Trophoblast cell (in vitro differentiated cells and primary cell): ENCODE measurements around the gene RGS3.

ENCODE experiments used
- DNase-seq, 2 donors: peaks; one replicate each; pipeline ENCODE4 v3.0.0-alpha.2; 2016
- H2AFZ ChIP-seq: 2 replicates; pipeline ENCODE4 v1.6.1; 2013; ENCODE audit warnings: low read length, moderate library complexity, mild to moderate bottlenecking; ENCODE audit not compliant: insufficient read depth, poor library complexity
- H2AK5ac ChIP-seq: 2 replicates; pipeline ENCODE4 v1.6.1; 2013; ENCODE audit warnings: mild to moderate bottlenecking, low read length
- H2BK120ac ChIP-seq: 2 replicates; pipeline ENCODE4 v1.6.1; 2013; ENCODE audit warnings: low read length, mild to moderate bottlenecking, moderate library complexity; ENCODE audit not compliant: insufficient read depth, poor library complexity
- H2BK12ac ChIP-seq: 2 replicates; pipeline ENCODE4 v1.6.1; 2013; ENCODE audit warnings: mild to moderate bottlenecking, low read length, moderate library complexity
- H2BK5ac ChIP-seq: 2 replicates; pipeline ENCODE4 v1.6.1; 2013; ENCODE audit warnings: low read length, low read depth, moderate library complexity, mild to moderate bottlenecking; ENCODE audit not compliant: poor library complexity
- H3K14ac ChIP-seq: 2 replicates; pipeline ENCODE4 v1.6.1; 2013; ENCODE audit warnings: mild to moderate bottlenecking, low read length
- H3K18ac ChIP-seq: 2 replicates; pipeline ENCODE4 v1.6.1; 2013; ENCODE audit warnings: mild to moderate bottlenecking, low read length
- H3K23ac ChIP-seq: 2 replicates; pipeline ENCODE4 v1.6.1; 2013; ENCODE audit warnings: low read length
- H3K27ac ChIP-seq: 2 replicates; pipeline ENCODE4 v1.5.1; 2013; ENCODE audit warnings: low read depth, mild to moderate bottlenecking, inconsistent platforms, low read length, moderate library complexity
- H3K27me3 ChIP-seq: 2 replicates; pipeline ENCODE4 v1.6.1; 2013; ENCODE audit warnings: inconsistent platforms, mild to moderate bottlenecking, low read length, moderate library complexity; ENCODE audit not compliant: insufficient read depth
- H3K36me3 ChIP-seq, 2 experiments: 1 replicate in 1 of 2; 2 replicates in 1 of 2; pipeline ENCODE4 v1.6.1; 2013; ENCODE audit warnings: low read length in 2 of 2, mild to moderate bottlenecking in 2 of 2, moderate library complexity in 1 of 2; ENCODE audit not compliant: insufficient read depth in 2 of 2, control insufficient read depth in 1 of 2
- H3K4ac ChIP-seq: 2 replicates; pipeline ENCODE4 v1.6.1; 2013; ENCODE audit warnings: low read depth, mild to moderate bottlenecking, low read length, moderate library complexity
- H3K4me1 ChIP-seq, 2 experiments: 1 replicate in 1 of 2; 2 replicates in 1 of 2; pipeline ENCODE4 v1.6.1; 2013; ENCODE audit warnings: low read length in 2 of 2, mild to moderate bottlenecking in 2 of 2, moderate library complexity in 1 of 2; ENCODE audit not compliant: insufficient read depth in 2 of 2, control insufficient read depth in 1 of 2
- H3K4me2 ChIP-seq: 2 replicates; pipeline ENCODE4 v1.6.1; 2013; ENCODE audit warnings: inconsistent platforms, mild to moderate bottlenecking, low read length, moderate library complexity
- H3K4me3 ChIP-seq: 2 replicates; pipeline ENCODE4 v1.5.1; 2013; ENCODE audit warnings: mild to moderate bottlenecking, low read depth, low read length, inconsistent platforms
- H3K79me1 ChIP-seq: one replicate; pipeline ENCODE4 v1.6.1; 2013; ENCODE audit warnings: low read length
- H3K79me2 ChIP-seq: 2 replicates; pipeline ENCODE4 v1.6.1; 2013; ENCODE audit warnings: low read length, mild to moderate bottlenecking; ENCODE audit not compliant: control insufficient read depth, insufficient read depth, poor library complexity
- H3K9ac ChIP-seq: 2 replicates; pipeline ENCODE4 v1.6.1; 2013; ENCODE audit warnings: mild to moderate bottlenecking, low read length
- H3K9me3 ChIP-seq: 2 replicates; pipeline ENCODE4 v1.6.1; 2013; ENCODE audit warnings: low read depth, mild to moderate bottlenecking, control low read depth, inconsistent platforms, low read length; ENCODE audit not compliant: insufficient read depth
- H4K12ac ChIP-seq: 2 replicates; pipeline ENCODE4 v1.6.1; 2013; ENCODE audit warnings: low read depth, mild to moderate bottlenecking, low read length, moderate library complexity
- H4K8ac ChIP-seq: 2 replicates; pipeline ENCODE4 v1.6.1; 2013; ENCODE audit warnings: low read depth, mild to moderate bottlenecking, low read length, moderate library complexity
- H4K91ac ChIP-seq: one replicate; pipeline ENCODE4 v1.6.1; 2013; ENCODE audit warnings: low read depth, mild to moderate bottlenecking, low read length, moderate library complexity
- WGBS: extraction: QIAGEN DNeasy Blood & Tissue Kit; methylation state at CpG from one replicate; pipeline ENCODE4 v1.1.7; 2013; ENCODE audit warnings: missing lambda C conversion rate; ENCODE audit not compliant: insufficient read length, insufficient coverage; ENCODE audit errors: extremely low coverage; 5-methylcytosine and 5-hydroxymethylcytosine counted together

RGS3 gene

DNA sequence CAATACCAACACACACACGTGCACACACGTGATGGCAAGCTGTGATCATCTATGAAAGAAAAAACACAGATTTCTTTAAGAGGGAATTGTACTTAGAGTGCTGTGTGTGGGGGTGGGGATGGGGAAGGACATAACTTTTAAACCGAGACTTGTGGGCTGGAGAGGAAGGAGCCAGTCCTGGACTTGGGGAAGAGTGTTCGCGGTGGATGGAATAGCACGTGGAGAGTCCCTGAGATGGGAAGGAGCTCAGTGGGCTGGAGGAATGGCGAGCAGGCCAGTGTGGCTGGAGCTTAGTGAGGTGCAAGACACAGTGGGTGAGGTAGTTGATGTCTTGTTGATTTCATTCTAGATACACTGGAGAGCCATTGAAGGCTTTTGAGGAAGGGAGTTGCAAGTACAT is 78.5 kb downstream of the RGS3 start:
- H3K4me2 ChIP-seq, result no peak overlapping the region
- WGBS, result no CpG with 5 or more reads among the region's 7 CpGs
- peaks cover 2% of the 10 kb centered on the region for H3K9me3 ChIP-seq
- H4K12ac ChIP-seq, result no peak overlapping the region
- DNase-seq, result no peak
- H2AK5ac ChIP-seq, result no peak overlapping the region
- H3K79me1 ChIP-seq, result peaks cover 12% of the 10 kb centered on the region
- H3K23ac ChIP-seq, result no peak overlapping the region
- no peak overlapping the region for H4K8ac ChIP-seq
- H3K9ac ChIP-seq, result no peak overlapping the region
- H3K14ac ChIP-seq, result no peak overlapping the region
- H2BK120ac ChIP-seq, result no peak overlapping the region
- H3K4me1 ChIP-seq, result peaks cover 9 to 12% of the 10 kb centered on the region in 2 experiments
- H4K91ac ChIP-seq, result no peak overlapping the region
- no peak overlapping the region for H3K27ac ChIP-seq
- peaks cover 2 to 11% of the 10 kb centered on the region in 2 experiments for H3K36me3 ChIP-seq
- no peak overlapping the region for H3K4me3 ChIP-seq
- H2BK5ac ChIP-seq, result no peak overlapping the region
- H3K27me3 ChIP-seq, result no peaks in the 10 kb centered on the region
- H3K79me2 ChIP-seq, result no peaks in the 10 kb centered on the region
- H3K4ac ChIP-seq, result no peak overlapping the region
- H2BK12ac ChIP-seq, result no peak overlapping the region
- H2AFZ ChIP-seq, result no peak overlapping the region
- no peak overlapping the region for H3K18ac ChIP-seq

DNA sequence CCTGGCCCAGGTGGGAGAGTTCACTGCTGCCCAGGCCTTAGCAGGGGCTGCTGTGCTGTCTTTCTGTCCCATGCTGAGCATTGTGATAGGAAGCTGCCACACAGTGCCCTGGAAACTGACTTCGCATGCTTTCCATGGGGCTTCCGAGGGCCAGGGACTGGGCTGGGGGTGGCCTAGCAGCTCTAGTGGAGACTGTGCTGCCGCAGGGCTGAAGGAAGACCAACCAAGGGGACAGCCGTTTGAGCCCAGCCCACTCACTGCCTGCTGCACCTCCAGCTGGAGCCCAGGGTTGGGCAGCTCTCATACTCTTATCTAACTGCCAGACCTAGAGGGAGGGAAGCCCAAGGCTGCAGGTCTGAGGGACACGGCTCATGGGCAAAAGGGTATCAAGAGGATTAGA is 79.2 kb downstream of the RGS3 start:
- H3K4me2 ChIP-seq, result no peak overlapping the region
- WGBS, result no CpG with 5 or more reads among the region's 5 CpGs
- H2AK5ac ChIP-seq, result peak overlapping the region; percentile 63
- H4K12ac ChIP-seq, result no peak overlapping the region
- H2AFZ ChIP-seq, result no peak overlapping the region
- H2BK5ac ChIP-seq, result no peak overlapping the region
- H2BK12ac ChIP-seq, result peak overlapping the region; percentile 6
- H3K14ac ChIP-seq, result no peak overlapping the region
- H3K4ac ChIP-seq, result no peak overlapping the region
- H3K79me2 ChIP-seq, result no peaks in the 10 kb centered on the region
- DNase-seq, result no peak
- H3K27me3 ChIP-seq, result no peaks in the 10 kb centered on the region
- H3K18ac ChIP-seq, result no peak overlapping the region
- peaks cover 14 to 16% of the 10 kb centered on the region in 2 experiments for H3K4me1 ChIP-seq
- no peak overlapping the region for H4K8ac ChIP-seq
- H2BK120ac ChIP-seq, result no peak overlapping the region
- no peak overlapping the region for H3K9ac ChIP-seq
- peaks cover 2 to 9% of the 10 kb centered on the region in 2 experiments for H3K36me3 ChIP-seq
- peaks cover 16% of the 10 kb centered on the region for H3K79me1 ChIP-seq
- no peak overlapping the region for H3K4me3 ChIP-seq
- H3K23ac ChIP-seq, result no peak overlapping the region
- no peak overlapping the region for H3K27ac ChIP-seq
- H4K91ac ChIP-seq, result peak overlapping the region; percentile 31
- H3K9me3 ChIP-seq, result peaks cover 2% of the 10 kb centered on the region

DNA sequence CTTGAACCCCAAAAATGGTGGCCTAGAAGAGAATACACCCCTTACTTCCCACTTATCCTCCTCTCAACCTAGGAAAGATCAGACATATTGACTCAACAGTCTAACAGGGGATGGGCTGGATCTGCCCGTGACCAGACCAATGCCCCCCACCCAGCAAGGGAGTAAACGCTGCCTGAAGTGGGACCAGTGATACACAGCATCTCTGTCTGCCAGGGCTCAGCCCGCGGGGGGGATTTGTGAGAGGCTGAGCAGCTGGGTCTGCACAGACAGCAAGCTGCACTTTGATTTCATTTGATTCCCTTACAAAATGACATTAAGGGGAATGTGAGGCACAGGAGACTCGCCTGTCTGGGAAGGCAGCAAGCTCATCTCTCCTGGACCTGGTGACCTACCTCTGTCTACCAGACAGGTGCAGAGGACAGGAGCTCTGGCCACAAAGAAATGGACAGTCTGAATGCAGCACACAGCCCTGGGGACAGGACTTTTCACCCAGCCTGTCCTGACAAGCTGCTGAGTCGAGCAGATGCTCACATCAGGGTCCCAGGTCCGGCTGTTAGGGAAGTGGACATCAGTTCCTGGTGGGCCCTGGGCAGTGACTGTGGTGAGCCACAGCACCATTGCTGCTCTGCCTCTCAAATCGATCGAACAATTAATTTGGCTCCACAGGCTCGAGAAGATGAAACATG is 79.9 kb downstream of the RGS3 start:
- no peak overlapping the region for H3K9ac ChIP-seq
- no peak overlapping the region for H4K12ac ChIP-seq
- H2AFZ ChIP-seq, result no peak overlapping the region
- peaks cover 21% of the 10 kb centered on the region for H3K79me1 ChIP-seq
- H3K4ac ChIP-seq, result no peak overlapping the region
- no peak for DNase-seq
- no peak overlapping the region for H2BK120ac ChIP-seq
- no CpG with 5 or more reads among the region's 10 CpGs for WGBS
- no peaks in the 10 kb centered on the region for H3K79me2 ChIP-seq
- H3K23ac ChIP-seq, result no peak overlapping the region
- no peak overlapping the region for H3K4me3 ChIP-seq
- H2BK12ac ChIP-seq, result peak overlapping the region; percentile 15
- peaks cover 16 to 20% of the 10 kb centered on the region in 2 experiments for H3K4me1 ChIP-seq
- H3K18ac ChIP-seq, result no peak overlapping the region
- H4K91ac ChIP-seq, result peak overlapping the region; percentile 22
- H3K4me2 ChIP-seq, result no peak overlapping the region
- H3K27ac ChIP-seq, result no peak overlapping the region
- H3K36me3 ChIP-seq, result peaks cover 2 to 9% of the 10 kb centered on the region in 2 experiments
- H3K14ac ChIP-seq, result no peak overlapping the region
- no peaks in the 10 kb centered on the region for H3K27me3 ChIP-seq
- H4K8ac ChIP-seq, result no peak overlapping the region
- H2BK5ac ChIP-seq, result no peak overlapping the region
- H3K9me3 ChIP-seq, result peaks cover 2% of the 10 kb centered on the region
- H2AK5ac ChIP-seq, result no peak overlapping the region

DNA sequence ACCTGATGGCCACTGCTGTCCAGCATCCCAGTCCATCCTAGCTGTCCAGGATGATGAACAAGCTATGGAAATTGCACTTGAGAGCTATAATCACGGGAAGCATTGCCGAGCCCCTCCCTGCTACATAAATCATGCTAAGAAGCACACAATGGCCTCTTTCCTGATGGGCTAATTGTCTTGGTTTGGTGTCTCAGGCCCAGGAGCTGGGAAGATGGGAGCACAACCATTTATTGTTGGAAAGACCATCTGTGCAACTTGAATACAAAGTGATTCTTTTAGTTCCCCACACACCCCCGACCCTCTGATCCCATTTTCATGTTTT is 80.4 kb downstream of the RGS3 start:
- H3K4ac ChIP-seq, result no peak overlapping the region

More for the DNA sequence above, 80.4 kb downstream of the RGS3 start:
- H3K79me2 ChIP-seq, result no peaks in the 10 kb centered on the region
- no peak overlapping the region for H3K4me2 ChIP-seq
- H3K14ac ChIP-seq, result no peak overlapping the region
- no peak overlapping the region for H2AK5ac ChIP-seq
- H3K27ac ChIP-seq, result no peak overlapping the region
- H4K91ac ChIP-seq, result no peak overlapping the region
- DNase-seq, result no peak
- H2BK12ac ChIP-seq, result no peak overlapping the region
- H3K23ac ChIP-seq, result no peak overlapping the region
- no peak overlapping the region for H3K18ac ChIP-seq
- no peak overlapping the region for H3K4me3 ChIP-seq
- no peak overlapping the region for H3K9ac ChIP-seq
- H3K4me1 ChIP-seq, result peaks cover 21 to 25% of the 10 kb centered on the region in 2 experiments
- no peaks in the 10 kb centered on the region for H3K27me3 ChIP-seq
- H4K12ac ChIP-seq, result no peak overlapping the region
- no peak overlapping the region for H4K8ac ChIP-seq
- no peak overlapping the region for H2BK120ac ChIP-seq
- H3K79me1 ChIP-seq, result peaks cover 26% of the 10 kb centered on the region
- peaks cover 2 to 9% of the 10 kb centered on the region in 2 experiments for H3K36me3 ChIP-seq
- H3K9me3 ChIP-seq, result peaks cover 2% of the 10 kb centered on the region
- H2BK5ac ChIP-seq, result no peak overlapping the region
- no CpG with 5 or more reads among the region's 3 CpGs for WGBS
- no peak overlapping the region for H2AFZ ChIP-seq
